ENCODE measurements around the gene ACSM3.
"Not testable (repeated sequence)": the region's sequence is repeated elsewhere in the genome, so short reads cannot be mapped to it uniquely, and the experiment has no call there.

The ACSM3 gene

DNA sequence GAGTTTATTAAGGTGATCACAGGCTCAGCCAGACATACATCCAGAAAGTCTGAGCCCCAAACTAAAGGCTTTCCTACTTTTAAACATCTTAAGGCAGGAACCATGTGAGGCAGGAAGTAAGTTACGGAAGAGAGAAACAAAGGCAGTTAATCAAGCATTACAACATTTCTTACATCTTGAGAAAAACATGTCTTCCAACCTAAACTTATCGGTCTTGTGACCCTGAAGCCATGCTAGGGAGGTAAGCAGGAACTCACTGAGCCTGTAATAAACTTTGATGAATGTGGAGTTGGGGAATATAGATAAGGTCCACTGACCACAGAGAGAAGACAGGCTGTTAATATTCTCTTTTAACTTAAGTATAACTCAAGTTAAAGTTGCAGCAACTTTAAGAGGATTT is 3.5 kb upstream of the ACSM3 start:
- TF ChIP-seq, protein P1, sequence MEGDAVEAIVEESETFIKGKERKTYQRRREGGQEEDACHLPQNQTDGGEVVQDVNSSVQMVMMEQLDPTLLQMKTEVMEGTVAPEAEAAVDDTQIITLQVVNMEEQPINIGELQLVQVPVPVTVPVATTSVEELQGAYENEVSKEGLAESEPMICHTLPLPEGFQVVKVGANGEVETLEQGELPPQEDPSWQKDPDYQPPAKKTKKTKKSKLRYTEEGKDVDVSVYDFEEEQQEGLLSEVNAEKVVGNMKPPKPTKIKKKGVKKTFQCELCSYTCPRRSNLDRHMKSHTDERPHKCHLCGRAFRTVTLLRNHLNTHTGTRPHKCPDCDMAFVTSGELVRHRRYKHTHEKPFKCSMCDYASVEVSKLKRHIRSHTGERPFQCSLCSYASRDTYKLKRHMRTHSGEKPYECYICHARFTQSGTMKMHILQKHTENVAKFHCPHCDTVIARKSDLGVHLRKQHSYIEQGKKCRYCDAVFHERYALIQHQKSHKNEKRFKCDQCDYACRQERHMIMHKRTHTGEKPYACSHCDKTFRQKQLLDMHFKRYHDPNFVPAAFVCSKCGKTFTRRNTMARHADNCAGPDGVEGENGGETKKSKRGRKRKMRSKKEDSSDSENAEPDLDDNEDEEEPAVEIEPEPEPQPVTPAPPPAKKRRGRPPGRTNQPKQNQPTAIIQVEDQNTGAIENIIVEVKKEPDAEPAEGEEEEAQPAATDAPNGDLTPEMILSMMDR (conservative IDR thresholded peaks at IDR 0.05; ENCODE audit: low read length), result no peak
- DNase-seq (ENCODE audit: low read depth), result no peak
- H3K4me3 ChIP-seq (ENCODE audit: low read length), result no peak overlapping the region

DNA sequence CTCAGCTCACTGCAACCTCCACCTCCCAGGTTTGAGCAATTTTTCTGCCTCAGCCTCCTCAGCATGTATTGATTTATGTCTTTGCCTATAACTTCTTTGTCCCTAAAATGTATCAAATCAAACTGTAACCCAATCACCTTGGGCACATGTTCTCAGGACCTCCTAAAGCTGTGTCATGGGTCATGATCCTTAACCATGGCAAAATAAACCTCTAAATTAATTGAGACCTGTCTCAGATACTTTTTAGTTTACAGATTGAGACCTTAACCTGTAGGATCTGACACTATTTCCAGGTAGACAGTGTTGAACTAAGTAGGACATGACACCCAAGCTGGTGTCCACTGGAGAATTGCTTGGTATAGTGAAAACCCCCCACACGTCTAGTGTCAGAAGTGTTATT is 2.6 kb upstream of the ACSM3 start:
- no peak for DNase-seq (ENCODE audit: low read depth)
- TF ChIP-seq, protein P1 (conservative IDR thresholded peaks at IDR 0.05; ENCODE audit: low read length), result no peak
- no peak overlapping the region for H3K4me3 ChIP-seq (ENCODE audit: low read length)

DNA sequence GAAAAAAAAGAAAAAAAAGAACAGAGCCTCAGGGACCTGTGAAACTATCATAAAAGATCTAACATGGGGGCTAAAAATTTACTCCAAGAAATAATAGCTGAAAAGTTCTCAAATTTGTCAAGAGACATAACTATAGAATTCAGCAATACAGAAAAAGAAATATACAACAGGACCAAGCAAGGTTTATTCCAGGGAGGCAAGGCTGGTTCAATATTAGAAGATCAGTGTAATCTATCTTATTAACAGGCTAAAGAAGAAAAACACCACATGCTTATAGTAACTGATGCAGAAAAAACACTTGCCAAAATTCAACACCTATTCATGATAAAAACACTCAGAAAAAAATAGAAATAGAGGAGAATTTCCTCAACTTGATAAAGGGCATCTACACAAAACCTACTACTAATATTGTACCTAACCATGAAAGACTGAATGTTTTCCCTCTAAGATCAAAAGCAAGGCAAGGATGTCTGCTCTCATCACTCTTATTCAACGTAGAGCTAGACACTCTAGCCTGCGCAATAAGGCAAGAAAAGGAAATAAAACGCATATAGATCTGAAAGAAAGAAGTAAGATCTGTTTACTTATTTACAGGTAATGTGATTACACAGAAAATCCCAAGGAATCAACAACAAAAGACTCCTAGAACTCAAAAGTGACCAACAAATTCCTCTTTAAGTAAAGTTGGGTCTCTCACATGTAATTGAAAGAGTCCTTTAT is 1.2 kb upstream of the ACSM3 start:
- TF ChIP-seq, protein P1 (conservative IDR thresholded peaks at IDR 0.05; ENCODE audit: low read length), result no peak
- DNase-seq (ENCODE audit: low read depth), result no peak
- no peak overlapping the region for H3K4me3 ChIP-seq (ENCODE audit: low read length)

DNA sequence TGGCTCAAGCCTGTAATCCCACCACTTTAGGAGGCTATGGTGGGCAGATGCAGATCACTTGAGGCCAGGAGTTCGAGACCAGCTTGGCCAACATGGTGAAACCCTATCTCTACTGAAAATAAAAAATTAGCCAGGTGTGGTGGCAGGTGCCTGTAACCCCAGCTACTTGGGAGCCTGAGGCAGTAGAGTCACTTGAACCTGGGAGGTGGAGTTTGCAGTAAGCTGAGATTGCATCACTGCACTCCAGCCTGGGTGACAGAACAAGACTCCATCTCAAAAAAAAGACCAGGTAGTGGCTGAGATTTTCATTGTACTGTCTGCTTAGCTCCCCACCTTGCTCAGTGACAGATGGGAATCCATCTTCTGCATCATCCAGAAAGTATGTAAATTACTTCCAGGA is 634 bp downstream of the ACSM3 start:
- not testable (repeated sequence) for H3K4me3 ChIP-seq (ENCODE audit: low read length); DNase-seq (ENCODE audit: low read depth)

DNA sequence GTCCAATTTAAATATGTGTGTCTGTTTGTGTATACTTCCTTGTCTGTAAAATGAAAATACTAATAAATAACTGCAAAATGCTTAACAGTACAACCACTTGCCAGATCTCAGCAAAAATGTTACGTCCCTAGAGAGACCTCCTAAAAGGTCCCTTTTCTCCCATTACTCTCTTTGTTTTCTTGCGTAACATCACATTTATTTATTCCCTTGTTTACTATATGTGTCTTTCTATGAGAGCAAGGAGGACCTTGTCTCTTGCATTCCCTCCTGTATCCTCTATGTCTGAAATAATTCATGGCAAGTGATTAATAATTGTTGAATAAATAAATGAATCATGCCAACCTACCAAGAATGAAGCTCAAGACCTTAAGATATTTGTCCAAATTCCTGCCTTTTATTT is 1.9 kb downstream of the ACSM3 start:
- no peak overlapping the region for H3K4me3 ChIP-seq (ENCODE audit: low read length)
- TF ChIP-seq, protein P1 (conservative IDR thresholded peaks at IDR 0.05; ENCODE audit: low read length), result no peak
- no peak for DNase-seq (ENCODE audit: low read depth)

DNA sequence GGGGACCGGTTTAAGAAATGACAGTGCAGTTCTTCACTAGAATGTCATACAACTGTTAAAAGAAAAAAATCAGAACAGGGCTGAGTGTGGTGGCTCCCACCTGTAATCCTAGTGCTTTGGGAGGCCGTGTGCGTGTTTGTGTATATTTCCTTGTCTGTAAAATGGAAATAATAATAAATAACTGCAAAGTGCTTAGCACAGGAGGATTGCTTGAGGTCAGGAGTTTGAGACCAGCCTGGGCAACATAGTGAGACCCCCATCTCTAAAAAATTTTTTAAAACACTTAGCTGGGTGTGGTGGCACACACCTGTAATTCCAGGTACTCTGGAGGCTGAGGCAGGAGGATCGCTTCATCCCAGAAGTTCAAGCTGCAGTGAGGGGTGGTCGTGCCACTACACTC is 2.5 kb downstream of the ACSM3 start:
- TF ChIP-seq, protein P1 (conservative IDR thresholded peaks at IDR 0.05; ENCODE audit: low read length), result no peak
- H3K4me3 ChIP-seq (ENCODE audit: low read length), result no peak overlapping the region
- DNase-seq (ENCODE audit: low read depth), result no peak

DNA sequence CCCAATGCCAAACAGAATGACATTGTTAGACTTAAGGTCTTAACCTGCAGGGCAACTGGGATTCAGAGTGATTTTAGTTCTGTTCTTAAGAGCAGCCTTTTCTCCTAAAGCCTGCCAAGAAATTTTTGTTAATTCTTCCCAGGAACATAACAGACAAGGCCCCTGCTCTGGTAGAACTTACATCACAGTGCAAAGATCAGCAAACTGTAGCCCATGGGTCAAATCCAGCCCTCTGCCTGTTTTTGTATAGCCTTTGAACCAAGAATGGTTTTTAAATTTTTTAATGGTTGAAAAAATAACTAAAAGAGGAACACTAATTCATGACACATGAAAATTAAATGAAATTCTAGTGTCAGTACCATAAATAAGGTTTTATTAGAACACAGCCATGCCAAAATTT is 3.8 kb downstream of the ACSM3 start:
- DNase-seq (ENCODE audit: low read depth), result no peak
- TF ChIP-seq, protein P1 (conservative IDR thresholded peaks at IDR 0.05; ENCODE audit: low read length), result no peak
- H3K4me3 ChIP-seq (ENCODE audit: low read length), result no peak overlapping the region
